SK-N-SH treated with all-trans-retinoic acid at 6 μM for 48 hours (cell line): ENCODE results near the gene KLF9.

Experiments used
- ARNTL ChIP-seq: fragments of 450-650 bp; formaldehyde crosslinking; IDR thresholded peaks from 2 replicates; pipeline ENCODE4 v1.5.0; 2020; ENCODE audit warnings: low read depth, mild to moderate bottlenecking, moderate library complexity, borderline replicate concordance
- ISL1 ChIP-seq: fragments of 250-450 bp; sonication (Bioruptor Pico); IDR thresholded peaks from 2 replicates; pipeline ENCODE4 v2.1.2; 2022; ENCODE audit warnings: mild to moderate bottlenecking, moderate library complexity
- OSR1 ChIP-seq: fragments of 250-450 bp; sonication (Bioruptor Pico); IDR thresholded peaks from 2 replicates; pipeline ENCODE4 v1.8.0; 2022; ENCODE audit warnings: moderate library complexity, mild to moderate bottlenecking, inconsistent platforms
- RARB ChIP-seq: fragments of 250-450 bp; sonication (Bioruptor Pico); IDR thresholded peaks from 2 replicates; pipeline ENCODE4 v1.8.0; 2021; ENCODE audit warnings: mild to moderate bottlenecking, moderate library complexity

DNA sequence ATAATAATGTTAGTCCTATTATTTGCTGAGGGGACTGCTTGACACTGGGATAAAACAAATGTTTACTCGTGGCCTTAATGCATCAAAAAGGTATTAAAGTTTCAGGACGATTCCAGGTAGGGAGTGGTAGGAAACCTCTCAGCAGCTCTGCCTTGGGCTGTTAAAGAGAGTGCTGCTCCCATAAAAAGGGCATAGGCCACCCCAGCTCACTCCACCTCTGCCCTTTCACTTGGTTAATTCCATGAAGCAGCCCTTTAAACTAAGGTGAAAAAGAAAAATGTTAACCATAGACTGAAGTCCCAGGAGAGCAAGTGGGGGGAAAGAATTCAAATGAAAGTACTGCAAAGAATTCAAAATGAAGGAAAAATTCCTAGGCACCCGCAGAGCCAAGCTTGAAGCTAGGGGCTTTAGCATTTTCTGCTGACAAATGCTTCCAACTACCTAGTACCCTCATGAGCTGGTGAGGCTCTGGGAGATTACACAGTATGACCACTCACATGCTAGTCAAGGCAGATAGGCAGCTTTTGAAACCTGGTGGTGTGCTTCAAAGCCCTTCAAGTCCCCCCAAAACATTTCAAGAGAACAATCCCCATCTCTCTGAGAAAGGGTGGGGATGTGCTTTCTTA, 8.5 kb downstream of the KLF9 start:
- no peak for TF ChIP-seq OSR1 (CRISPR knock-in tag)
- no peak for TF ChIP-seq RARB (CRISPR knock-in tag)
- TF ChIP-seq ARNTL = no peak
- TF ChIP-seq ISL1 = no peak
